DND-41 (cell line): Measurements from ENCODE around the gene AFF3.

Experiments
- ATAC-seq: fragments of 200-7000 bp; cut with Tn5 transposase; 3 replicates; pipeline ENCODE4 v1.9.1; 2021; ENCODE audit warnings: low read depth; ENCODE audit not compliant: insufficient read depth
- DNase-seq: peaks from one replicate; pipeline ENCODE4 v3.0.0-alpha.2; 2020
- H2AFZ ChIP-seq: 2 replicates; pipeline ENCODE4 v1.6.0; 2012; ENCODE audit warnings: low read depth, low read length
- H3K27ac ChIP-seq: 2 replicates; pipeline ENCODE4 v1.5.1; 2012; ENCODE audit warnings: low read length, inconsistent platforms
- H3K27me3 ChIP-seq: fragments of 200-600 bp; sonication (generic); 2 replicates; pipeline ENCODE4 v1.6.0; 2012; ENCODE audit warnings: low read length, mild to moderate bottlenecking, inconsistent platforms; ENCODE audit not compliant: insufficient read depth, poor library complexity
- H3K36me3 ChIP-seq: 2 replicates; pipeline ENCODE4 v1.5.1; 2012; ENCODE audit warnings: low read length, inconsistent platforms; ENCODE audit not compliant: insufficient read depth
- H3K4me1 ChIP-seq: 2 replicates; pipeline ENCODE4 v1.5.1; 2012; ENCODE audit warnings: mild to moderate bottlenecking, low read length; ENCODE audit not compliant: insufficient read depth
- H3K4me2 ChIP-seq: 2 replicates; pipeline ENCODE4 v1.6.0; 2012; ENCODE audit warnings: mild to moderate bottlenecking, moderate library complexity, low read length, inconsistent platforms; ENCODE audit not compliant: insufficient read depth
- H3K4me3 ChIP-seq, 2 experiments: fragments of 200-600 bp in 1 of 2; shearing (Covaris generic) in 1 of 2; 2 replicates each; pipeline ENCODE4 v1.5.1; 2012 to 2016; ENCODE audit warnings: inconsistent platforms in 2 of 2, low read length in 2 of 2, mild to moderate bottlenecking in 2 of 2, low read depth in 1 of 2, moderate library complexity in 1 of 2
- H3K79me2 ChIP-seq: 2 replicates; pipeline ENCODE4 v1.6.0; 2012; ENCODE audit warnings: low read length, inconsistent platforms; ENCODE audit not compliant: insufficient read depth
- H3K9ac ChIP-seq: 2 replicates; pipeline ENCODE4 v1.6.0; 2012; ENCODE audit warnings: low read depth, mild to moderate bottlenecking, inconsistent platforms, low read length, moderate library complexity
- H3K9me3 ChIP-seq: 2 replicates; pipeline ENCODE4 v1.5.1; 2012; ENCODE audit warnings: low read length, moderate library complexity, mild to moderate bottlenecking, inconsistent platforms; ENCODE audit not compliant: insufficient read depth, severe bottlenecking
- H4K20me1 ChIP-seq: 2 replicates; pipeline ENCODE4 v1.6.0; 2012; ENCODE audit warnings: low read length; ENCODE audit not compliant: insufficient read depth
- CTCF ChIP-seq: IDR thresholded peaks from 2 replicates; pipeline ENCODE4 v1.5.1; 2012; ENCODE audit warnings: borderline replicate concordance, low read length, moderate library complexity, mild to moderate bottlenecking; ENCODE audit not compliant: poor library complexity, severe bottlenecking; ENCODE audit errors: extremely low read depth
- EZH2 ChIP-seq: IDR thresholded peaks from 3 replicates; pipeline ENCODE4 v1.6.1; 2012; ENCODE audit warnings: borderline replicate concordance, low read depth, mild to moderate bottlenecking, moderate library complexity, low read length, inconsistent platforms; ENCODE audit not compliant: severe bottlenecking

AFF3 gene

GRCh38 chr2:100053087-100053885 is 89.1 kb downstream of the AFF3 start:
- ATAC-seq (no peak), DNase-seq (no peak)
- Histone ChIP-seq H3K27me3 (no peaks in the 10 kb centered on the region), H3K27ac (no peak overlapping the region), H3K4me3 (no peak overlapping the region), H3K9ac (no peak overlapping the region), H2AFZ (no peak overlapping the region), H3K4me2 (no peak overlapping the region), H4K20me1 (no peaks in the 10 kb centered on the region), H3K79me2 (no peaks in the 10 kb centered on the region), H3K9me3 (no peaks in the 10 kb centered on the region), H3K4me1 (peaks cover 10% of the 10 kb centered on the region), H3K36me3 (peaks cover 3% of the 10 kb centered on the region; the same call in 1 of the 2 replicates)
- TF ChIP-seq CTCF (no peak), EZH2 (no peak)

DNA sequence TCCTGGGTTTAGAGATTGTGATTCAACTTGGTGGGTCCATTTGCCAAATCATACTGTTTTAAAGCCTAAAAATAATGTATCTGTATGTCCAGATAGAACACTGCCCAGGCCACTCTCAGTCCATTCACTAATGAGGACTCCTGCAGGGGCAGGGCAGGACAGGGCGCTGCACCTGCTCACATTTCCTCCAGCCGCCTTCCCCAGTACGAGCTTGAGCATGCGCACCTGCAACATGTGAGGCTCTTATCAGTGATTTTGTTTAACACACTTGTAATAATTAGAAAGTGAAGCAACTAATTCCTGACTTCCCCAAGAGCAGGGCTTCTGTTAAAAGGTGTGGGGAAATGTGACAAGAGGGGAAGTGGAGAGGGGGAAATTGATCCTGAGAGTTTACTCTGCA is 89.7 kb downstream of the AFF3 start:
- no peaks in the 10 kb centered on the region for H3K27me3 ChIP-seq
- ATAC-seq, result no peak

GRCh38 chr2:100051253-100051652 is 91.1 kb downstream of the AFF3 start:
- Histone ChIP-seq H3K9ac (no peak overlapping the region), H3K4me2 (no peak overlapping the region), H2AFZ (no peak overlapping the region), H3K27me3 (no peaks in the 10 kb centered on the region), H3K4me3 (no peak overlapping the region), H3K27ac (no peak overlapping the region), H4K20me1 (no peaks in the 10 kb centered on the region), H3K4me1 (no peaks in the 10 kb centered on the region; the same call in 1 of the 2 replicates), H3K36me3 (peaks cover 3% of the 10 kb centered on the region; the same call in 1 of the 2 replicates), H3K9me3 (no peaks in the 10 kb centered on the region), H3K79me2 (no peaks in the 10 kb centered on the region)
- no peak for TF ChIP-seq CTCF
- no peak for TF ChIP-seq EZH2
- ATAC-seq (no peak), DNase-seq (no peak)

More for the DNA sequence above, 89.7 kb downstream of the AFF3 start:
- H3K4me3 ChIP-seq, result no peak overlapping the region
- H3K9me3 ChIP-seq, result no peaks in the 10 kb centered on the region
- H3K4me2 ChIP-seq, result no peak overlapping the region
- H2AFZ ChIP-seq, result no peak overlapping the region
- H3K79me2 ChIP-seq, result no peaks in the 10 kb centered on the region
- peaks cover 10% of the 10 kb centered on the region for H3K4me1 ChIP-seq
- DNase-seq, result no peak
- H3K9ac ChIP-seq, result no peak overlapping the region
- peaks cover 3% of the 10 kb centered on the region; the same call in 1 of the 2 replicates for H3K36me3 ChIP-seq
- TF ChIP-seq EZH2, result no peak
- TF ChIP-seq CTCF, result no peak
- no peaks in the 10 kb centered on the region for H4K20me1 ChIP-seq
- H3K27ac ChIP-seq, result no peak overlapping the region
